Keratinocyte (primary cell): ENCODE data around the gene MAGI1. TPM values are rescaled to one million over a fixed set of nuclear protein-coding genes. Genes with fewer than 3 reads are reported as not detected.

ENCODE experiments used
- DNase-seq: peaks from one replicate; pipeline ENCODE4 v3.0.0-alpha.2; 2011; ENCODE audit warnings: low read depth, missing footprints, low spot score
- FAIRE-seq: peaks from 2 replicates; lab custom pipeline; 2011; peaks lifted over from hg19 to GRCh38; lab: Jason Lieb, UNC
- H2AFZ ChIP-seq: 2 replicates; pipeline ENCODE4 v1.6.0; 2012; ENCODE audit warnings: low read length, control low read depth, inconsistent platforms; ENCODE audit not compliant: control insufficient read depth
- H3K27ac ChIP-seq: 2 replicates; pipeline ENCODE4 v1.5.1; 2011; ENCODE audit warnings: low read length; ENCODE audit not compliant: control insufficient read depth, insufficient read depth
- H3K27me3 ChIP-seq: 3 replicates; pipeline ENCODE4 v1.6.0; 2011; ENCODE audit warnings: low read length; ENCODE audit not compliant: control insufficient read depth, insufficient read depth; ENCODE audit errors: extremely low read depth
- H3K36me3 ChIP-seq, 2 experiments: 2 replicates in 1 of 2; 3 replicates in 1 of 2; pipeline ENCODE4 v1.5.1; 2011; ENCODE audit warnings: low read length in 2 of 2, mild to moderate bottlenecking in 1 of 2; ENCODE audit not compliant: control insufficient read depth in 2 of 2, insufficient read depth in 2 of 2; ENCODE audit errors: extremely low read depth in 1 of 2
- H3K4me1 ChIP-seq: 3 replicates; pipeline ENCODE4 v1.5.1; 2011; ENCODE audit warnings: low read length; ENCODE audit not compliant: control insufficient read depth, insufficient read depth; ENCODE audit errors: extremely low read depth
- H3K4me2 ChIP-seq: 3 replicates; pipeline ENCODE4 v1.6.0; 2011; ENCODE audit warnings: low read depth, low read length; ENCODE audit not compliant: control insufficient read depth, insufficient read depth; ENCODE audit errors: extremely low read depth
- H3K4me3 ChIP-seq, 3 experiments: fragments of 200-600 bp in 1 of 3; sonication (generic) in 1 of 3; 2 replicates in 2 of 3; 3 replicates in 1 of 3; pipeline ENCODE4 v1.5.1; 2011 to 2016; ENCODE audit warnings: low read length in 3 of 3, mild to moderate bottlenecking in 3 of 3, control low read depth in 2 of 3, inconsistent platforms in 1 of 3, low read depth in 1 of 3, mixed read lengths in 1 of 3, mixed run types in 1 of 3, moderate library complexity in 1 of 3; ENCODE audit not compliant: control insufficient read depth in 2 of 3, insufficient read depth in 2 of 3; ENCODE audit errors: extremely low read depth in 1 of 3
- H3K79me2 ChIP-seq: 2 replicates; pipeline ENCODE4 v1.6.0; 2012; ENCODE audit warnings: low read length; ENCODE audit not compliant: control insufficient read depth, insufficient read depth
- H3K9ac ChIP-seq: 3 replicates; pipeline ENCODE4 v1.6.0; 2011; ENCODE audit warnings: low read length; ENCODE audit not compliant: control insufficient read depth, insufficient read depth; ENCODE audit errors: extremely low read depth
- H3K9me1 ChIP-seq: 3 replicates; pipeline ENCODE4 v1.6.0; 2011; ENCODE audit warnings: low read length; ENCODE audit not compliant: control insufficient read depth, insufficient read depth; ENCODE audit errors: extremely low read depth
- H3K9me3 ChIP-seq: 2 replicates; pipeline ENCODE4 v1.5.1; 2012; ENCODE audit warnings: low read depth, low read length; ENCODE audit not compliant: control insufficient read depth
- H4K20me1 ChIP-seq: 3 replicates; pipeline ENCODE4 v1.6.0; 2011; ENCODE audit warnings: low read length; ENCODE audit not compliant: control insufficient read depth, insufficient read depth; ENCODE audit errors: extremely low read depth
- CTCF ChIP-seq, 3 experiments: IDR thresholded peaks in 1 of 3; conservative IDR thresholded peaks in 1 of 3; optimal IDR thresholded peaks in 1 of 3; 2 replicates in 2 of 3; 3 replicates in 1 of 3; pipeline versions ENCODE3 to v1.5.1; 2011; ENCODE audit warnings: low read length in 3 of 3, mild to moderate bottlenecking in 3 of 3, moderate library complexity in 2 of 3, control low read depth in 1 of 3, inconsistent platforms in 1 of 3; ENCODE audit not compliant: insufficient read depth in 2 of 3; ENCODE audit errors: extremely low read depth in 1 of 3
- EZH2 ChIP-seq: IDR thresholded peaks from one replicate; pipeline ENCODE4 v1.6.1; 2012; ENCODE audit warnings: inconsistent platforms, mild to moderate bottlenecking, low read length, moderate library complexity
- dilution Hi-C: fragments of 300-500 bp; cut with MboI; formaldehyde crosslinking; loops from one replicate; pipeline ENCODE4 v1.7.0; 2020; ENCODE audit warnings: low sequenced_read_pairs; ENCODE audit not compliant: extremely low pct_ligation_motif_present
- polyA plus RNA-seq, 5 experiments: library from polyadenylated mRNA; depleted of rRNA in 3 of 5; stranded (reverse) in 3 of 5; stranded (forward) in 1 of 5; unstranded in 1 of 5; fragments of >200 nt; gene quantifications; 1 replicate in 1 of 5; 2 replicates in 3 of 5; 3 replicates in 1 of 5; pipeline versions ENCODE4 v1.2.1 to v1.2.3, GENCODE V29; 2011 to 2012; ENCODE audit warnings: missing spikeins in 2 of 5, low read depth in 1 of 5, low replicate concordance in 1 of 5

Gene MAGI1
- polyA plus RNA-seq, 1 donor (not counting 4 experiments of a cell fraction or from before 2014, with no cell fraction given), result 10.9 TPM

- Histone ChIP-seq H3K4me3 (peak overlapping the region; percentile 68 to 91 (median 90)), H3K9ac (peak overlapping the region; percentile 81), H3K79me2 (peaks cover 30% of the 10 kb centered on the region), H3K27me3 (no peaks in the 10 kb centered on the region), H3K27ac (peak overlapping the region; percentile 79), H4K20me1 (no peaks in the 10 kb centered on the region), H3K4me1 (peaks cover 16% of the 10 kb centered on the region), H2AFZ (peak overlapping the region; percentile 93), H3K36me3 (no peaks in the 10 kb centered on the region), H3K9me3 (no peaks in the 10 kb centered on the region), H3K9me1 (no peaks in the 10 kb centered on the region), H3K4me2 (peak overlapping the region; percentile 81)
- DNase-seq (no peak), FAIRE-seq (no peak)
- dilution Hi-C loops, result no loop called here
- TF ChIP-seq CTCF (optimal IDR thresholded peaks at IDR 0.05 in 1 of 3, IDR thresholded peaks at IDR 0.05 in 1 of 3, conservative IDR thresholded peaks at IDR 0.05 in 1 of 3; ENCODE audit: extremely low read depth in 1 of 3, insufficient read depth in 2 of 3, low read length in 3 of 3), result no peak
- no peak for TF ChIP-seq EZH2
Observed at GRCh38 chr3:66038384-66038725, 363 bp downstream of the MAGI1 start.

GRCh38 chr3:66037986-66038369 is 740 bp downstream of the MAGI1 start:
- H3K36me3 ChIP-seq, result no peaks in the 10 kb centered on the region
- peaks cover 16% of the 10 kb centered on the region for H3K4me1 ChIP-seq
- H3K4me2 ChIP-seq, result peak overlapping the region; percentile 81
- peak overlapping the region; percentile 68 to 91 (median 90) for H3K4me3 ChIP-seq
- no peaks in the 10 kb centered on the region for H3K9me1 ChIP-seq
- peak overlapping the region; percentile 81 for H3K9ac ChIP-seq
- TF ChIP-seq EZH2, result no peak
- no peak for TF ChIP-seq CTCF (optimal IDR thresholded peaks at IDR 0.05 in 1 of 3, IDR thresholded peaks at IDR 0.05 in 1 of 3, conservative IDR thresholded peaks at IDR 0.05 in 1 of 3; ENCODE audit: extremely low read depth in 1 of 3, insufficient read depth in 2 of 3, low read length in 3 of 3)
- no peaks in the 10 kb centered on the region for H3K27me3 ChIP-seq
- H4K20me1 ChIP-seq, result no peaks in the 10 kb centered on the region
- dilution Hi-C loops, result no loop called here
- no peak for FAIRE-seq
- DNase-seq, result no peak
- H2AFZ ChIP-seq, result peak overlapping the region; percentile 93
- peak overlapping the region; percentile 79 for H3K27ac ChIP-seq
- peaks cover 33% of the 10 kb centered on the region for H3K79me2 ChIP-seq
- no peaks in the 10 kb centered on the region for H3K9me3 ChIP-seq
